Loucy (cell line): Measurements from ENCODE around the gene CFAP97.

Experiments
- CTCF ChIP-seq: fragments of 200-600 bp; sonication (generic); conservative IDR thresholded peaks from 2 replicates; pipeline ENCODE4 v1.5.1; 2014; ENCODE audit warnings: mild to moderate bottlenecking, antibody characterized with exemption, low read length
- EZH2phosphoT487 ChIP-seq: fragments of 200-600 bp; IDR thresholded peaks from 2 replicates; pipeline ENCODE4 v1.6.1; 2018; ENCODE audit warnings: antibody characterized with exemption, mild to moderate bottlenecking, moderate library complexity, borderline replicate concordance

- TF ChIP-seq CTCF: no peak
- no peak for TF ChIP-seq EZH2phosphoT487
Measured at GRCh38 chr4:185128272-185129119, 75.3 kb downstream of the CFAP97 start.
